K562 (cell line): ENCODE data around the gene SPEG. TPM values are rescaled to one million over a fixed set of nuclear protein-coding genes. Genes with fewer than 3 reads are reported as not detected.

ENCODE experiments used
- ATAC-seq: fragments of 200-7000 bp; cut with Tn5 transposase; 3 replicates; pipeline ENCODE4 v1.9.1; 2020; ENCODE audit warnings: moderate library complexity
- BruUV-seq: library from RNA; stranded (reverse); fragments of 400-500 nt; replicated peaks from 2 replicates; lab custom pipeline; 2021; lab: Mats Ljungman, UMichigan
- CTCF ChIA-PET: fragments of 300-600 bp; formaldehyde crosslinking; extraction: SDS; loops from one replicate; lab custom pipeline; 2021; ENCODE audit warnings: low intra/inter-chr PET ratio; lab: Yijun Ruan, JAX
- POLR2A ChIA-PET: fragments of 300-600, 350-650 bp; sonication (Branson Sonifier 250); formaldehyde crosslinking; extraction: SDS; loops from one replicate; lab custom pipeline; 2021; ENCODE audit warnings: antibody characterized with exemption, inconsistent platforms; lab: Yijun Ruan, JAX
- DNase-seq, 4 experiments: peaks; one replicate each; pipeline versions ENCODE4 v3.0.0 to v3.0.0-alpha.2; 2011 to 2018; ENCODE audit warnings: low spot score in 3 of 4, mixed read lengths in 3 of 4; ENCODE audit errors: extremely low read depth in 1 of 4
- FAIRE-seq: peaks from 2 replicates; lab custom pipeline; 2011; peaks lifted over from hg19 to GRCh38; lab: Jason Lieb, UNC
- H2AFZ ChIP-seq: 2 replicates; pipeline ENCODE4 v1.6.0; 2011; ENCODE audit warnings: low read depth, low read length, control low read depth, inconsistent platforms
- H3K27ac ChIP-seq: fragments of 200-600 bp; 3 replicates; pipeline ENCODE4 v1.8.0; 2011; ENCODE audit warnings: low read depth, mild to moderate bottlenecking, control low read depth, inconsistent platforms, low read length, moderate library complexity, mixed read lengths; ENCODE audit errors: extremely low read depth
- H3K27me3 ChIP-seq, 2 experiments: fragments of 300-600 bp in 1 of 2; 2 replicates in 1 of 2; 3 replicates in 1 of 2; pipeline versions ENCODE4 v1.6.0 to v1.8.0; 2011; ENCODE audit warnings: inconsistent platforms in 2 of 2, low read length in 2 of 2, mild to moderate bottlenecking in 1 of 2, mixed read lengths in 1 of 2, moderate library complexity in 1 of 2; ENCODE audit not compliant: control insufficient read depth in 2 of 2, insufficient read depth in 2 of 2
- H3K36me3 ChIP-seq: fragments of 300-600 bp; 3 replicates; pipeline ENCODE4 v1.8.0; 2011; ENCODE audit warnings: mild to moderate bottlenecking, low read length, inconsistent platforms; ENCODE audit not compliant: control insufficient read depth, insufficient read depth
- H3K4me1 ChIP-seq, 2 experiments: fragments of 200-600 bp in 1 of 2; replicated peaks in 1 of 2; 2 replicates in 1 of 2; 3 replicates in 1 of 2; pipeline versions ENCODE4 v1.5.1 to v1.8.0; 2011; ENCODE audit warnings: inconsistent platforms in 2 of 2, low read length in 2 of 2, mild to moderate bottlenecking in 1 of 2, mixed read lengths in 1 of 2, moderate library complexity in 1 of 2; ENCODE audit not compliant: control insufficient read depth in 2 of 2, insufficient read depth in 2 of 2
- H3K4me2 ChIP-seq: 2 replicates; pipeline ENCODE4 v1.6.1; 2011; ENCODE audit warnings: low read length, control low read depth, inconsistent platforms, mixed read lengths; ENCODE audit not compliant: insufficient read depth
- H3K4me3 ChIP-seq: fragments of 200-600 bp; sonication (generic), shearing (Covaris generic); 2 replicates; pipeline ENCODE4 v1.5.1; 2016; ENCODE audit warnings: control low read depth, inconsistent platforms
- H3K79me2 ChIP-seq: fragments of 200-600 bp; 3 replicates; pipeline ENCODE4 v1.8.0; 2011; ENCODE audit warnings: low read length, inconsistent platforms; ENCODE audit not compliant: control insufficient read depth, insufficient read depth
- H3K9ac ChIP-seq, 2 experiments: 2 replicates each; pipeline versions ENCODE4 v1.6.0 to v1.6.1; 2011; ENCODE audit warnings: low read depth in 2 of 2, low read length in 2 of 2, control low read depth in 1 of 2, inconsistent platforms in 1 of 2, mild to moderate bottlenecking in 1 of 2, mixed read lengths in 1 of 2; ENCODE audit not compliant: insufficient read depth in 1 of 2
- H3K9me1 ChIP-seq: one replicate; pipeline ENCODE4 v1.6.0; 2011; ENCODE audit warnings: inconsistent platforms, mild to moderate bottlenecking, low read length, moderate library complexity; ENCODE audit not compliant: control insufficient read depth, insufficient read depth
- H3K9me3 ChIP-seq: replicated peaks from 2 replicates; pipeline ENCODE4 v1.5.1; 2011; ENCODE audit warnings: low read depth, low read length, inconsistent platforms; ENCODE audit not compliant: control insufficient read depth, insufficient read depth
- H4K20me1 ChIP-seq: replicated peaks from 2 replicates; pipeline ENCODE4 v1.6.1; 2011; ENCODE audit warnings: low read length, inconsistent platforms, mixed read lengths; ENCODE audit not compliant: control insufficient read depth, insufficient read depth
- HDAC1 ChIP-seq, 2 experiments: fragments of 450-650 bp; IDR thresholded peaks; 2 replicates each; pipeline ENCODE4 v1.6.1; 2016 to 2017; ENCODE audit warnings: inconsistent platforms in 1 of 2, mild to moderate bottlenecking in 1 of 2, moderate library complexity in 1 of 2
- KDM1A ChIP-seq, 2 experiments: fragments of 450-650 bp; IDR thresholded peaks; 2 replicates each; pipeline ENCODE4 v1.6.1; 2016; ENCODE audit warnings: mild to moderate bottlenecking in 2 of 2
- SAP30 ChIP-seq: fragments of 200-600 bp; sonication (generic); IDR thresholded peaks from 2 replicates; pipeline ENCODE4 v1.6.1; 2012; ENCODE audit warnings: borderline replicate concordance, low read depth, mild to moderate bottlenecking, moderate library complexity, low read length, control low read depth, inconsistent platforms; ENCODE audit not compliant: insufficient read depth, poor library complexity, severe bottlenecking
- WGBS: fragments of 100-300 bp; shearing (Covaris generic); methylation state at CpG from one replicate; pipeline ENCODE4 v1.1.6; 2016; ENCODE audit warnings: low coverage, mixed read lengths; ENCODE audit not compliant: insufficient coverage; ENCODE audit errors: missing lambda C conversion rate; 5-methylcytosine and 5-hydroxymethylcytosine counted together
- in situ Hi-C: fragments of 300-500 bp; cut with MboI; formaldehyde crosslinking; loops from 4 replicates; pipeline ENCODE4 v1.15.0; 2018; ENCODE audit warnings: inconsistent platforms, mixed read lengths
- intact Hi-C: fragments of 100-400 bp; cut with micrococcal nuclease; formaldehyde crosslinking; loops from 2 replicates; pipeline ENCODE4 v1.14.2; 2022
- polyA plus RNA-seq, 8 experiments: library from polyadenylated mRNA; depleted of rRNA in 4 of 8; stranded (reverse) in 5 of 8; unstranded in 3 of 8; fragments of >200 nt; fragmentation: Nextera tagmentation in 2 of 8; fragmentation: Illumina TruSeq in 1 of 8; extraction: Ambion mirVana in 2 of 8; extraction: Trizol in 1 of 8; gene quantifications; 2 replicates each; pipeline versions ENCODE4 v1.2.1 to v1.2.3, GENCODE V29; 2011 to 2014; ENCODE audit warnings: inconsistent platforms in 1 of 8, missing spikeins in 1 of 8
- total RNA-seq, 7 experiments: library from RNA; depleted of rRNA in 6 of 7; stranded (reverse); fragments of >200 nt in 6 of 7; fragmentation: Illumina TruSeq in 2 of 7; extraction: Trizol in 2 of 7; gene quantifications; 2 replicates each; pipeline versions ENCODE4 v1.2.1 to v1.2.3, GENCODE V29; 2011 to 2021; ENCODE audit warnings: low replicate concordance in 1 of 7
- TF ChIP-seq, protein P1 (sequence below): fragments of 450-650 bp; formaldehyde crosslinking; conservative IDR thresholded peaks from 2 replicates; pipeline ENCODE4 v1.4.0; 2022; ENCODE audit warnings: mild to moderate bottlenecking, missing genetic modification characterization
- TF ChIP-seq, protein P2 (sequence below): fragments of 450-650 bp; formaldehyde crosslinking; IDR thresholded peaks from 2 replicates; pipeline ENCODE4 v1.4.0; 2022; ENCODE audit warnings: missing genetic modification characterization

The SPEG gene
- total and polyA plus RNA-seq, 9 of the 15 experiments (the other 6 are each of a cell fraction or from before 2014, with no cell fraction given) = 0.49 to 8.7 (median 3.0) TPM

DNA sequence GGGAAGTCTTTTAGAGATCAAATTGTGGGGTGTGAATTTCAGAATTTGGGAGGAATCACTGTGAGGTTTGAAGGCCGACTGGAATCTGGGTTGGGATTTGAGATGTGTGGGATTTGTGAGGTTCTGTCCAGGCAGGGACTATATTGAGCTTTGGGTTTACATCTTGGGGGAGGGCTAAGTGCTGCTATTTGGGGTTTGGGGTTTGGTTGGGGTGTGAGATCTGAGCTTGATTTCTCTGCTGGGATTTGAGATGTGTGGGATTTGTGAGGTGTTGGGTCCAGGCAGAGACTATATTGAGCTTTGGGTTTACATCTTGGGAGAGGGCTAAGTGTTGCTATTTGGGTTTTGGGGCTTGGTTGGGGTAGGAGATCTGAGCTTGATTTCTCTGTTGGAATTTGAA lies 64.9 kb downstream of the SPEG start:
- Histone ChIP-seq H3K4me3 (peak overlapping the region; percentile 64), H3K4me2 (peak overlapping the region; percentile 77), H3K9ac (peak overlapping the region; percentile 87 to 88; a peak in 3 of 4 replicates), H3K9me1 (no peaks in the 10 kb centered on the region), H3K9me3 (no peaks in the 10 kb centered on the region), H4K20me1 (no peaks in the 10 kb centered on the region), H3K79me2 (peaks cover 56% of the 10 kb centered on the region), H3K36me3 (peaks cover 19% of the 10 kb centered on the region; the same call in 2 of the 3 replicates), H3K27ac (peak overlapping the region; percentile 95), H2AFZ (no peak overlapping the region), H3K4me1 (peaks cover 47 to 60% of the 10 kb centered on the region in 2 experiments), H3K27me3 (no peaks in the 10 kb centered on the region)
- in situ Hi-C loops (no loop called here), intact Hi-C loops (no loop called here)
- ChIA-PET POLR2A (interaction anchor here (0.5 to 4.9 kb wide), 7 partner anchors 9 to 95 kb away, joined by 3 to 37 read pairs (median 6); partner anchors contain the start of gene ASIC4), CTCF (no interaction called here)
- FAIRE-seq (no peak), DNase-seq (no peak), ATAC-seq (no peak)
- no TSS peak for BruUV-seq
- TF ChIP-seq SAP30 (no peak), KDM1A (IDR thresholded peaks at IDR 0.05) (peak; percentile 72 to 77), HDAC1 (IDR thresholded peaks at IDR 0.05) (peak in 1 of 2 experiments; percentile 9; a peak in 2 of 4 replicates)
- TF ChIP-seq, protein P1, sequence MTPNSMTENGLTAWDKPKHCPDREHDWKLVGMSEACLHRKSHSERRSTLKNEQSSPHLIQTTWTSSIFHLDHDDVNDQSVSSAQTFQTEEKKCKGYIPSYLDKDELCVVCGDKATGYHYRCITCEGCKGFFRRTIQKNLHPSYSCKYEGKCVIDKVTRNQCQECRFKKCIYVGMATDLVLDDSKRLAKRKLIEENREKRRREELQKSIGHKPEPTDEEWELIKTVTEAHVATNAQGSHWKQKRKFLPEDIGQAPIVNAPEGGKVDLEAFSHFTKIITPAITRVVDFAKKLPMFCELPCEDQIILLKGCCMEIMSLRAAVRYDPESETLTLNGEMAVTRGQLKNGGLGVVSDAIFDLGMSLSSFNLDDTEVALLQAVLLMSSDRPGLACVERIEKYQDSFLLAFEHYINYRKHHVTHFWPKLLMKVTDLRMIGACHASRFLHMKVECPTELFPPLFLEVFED = 0 out of 2 replicates have a peak, but pooled peaks have one; percentile 10
- TF ChIP-seq, protein P2, sequence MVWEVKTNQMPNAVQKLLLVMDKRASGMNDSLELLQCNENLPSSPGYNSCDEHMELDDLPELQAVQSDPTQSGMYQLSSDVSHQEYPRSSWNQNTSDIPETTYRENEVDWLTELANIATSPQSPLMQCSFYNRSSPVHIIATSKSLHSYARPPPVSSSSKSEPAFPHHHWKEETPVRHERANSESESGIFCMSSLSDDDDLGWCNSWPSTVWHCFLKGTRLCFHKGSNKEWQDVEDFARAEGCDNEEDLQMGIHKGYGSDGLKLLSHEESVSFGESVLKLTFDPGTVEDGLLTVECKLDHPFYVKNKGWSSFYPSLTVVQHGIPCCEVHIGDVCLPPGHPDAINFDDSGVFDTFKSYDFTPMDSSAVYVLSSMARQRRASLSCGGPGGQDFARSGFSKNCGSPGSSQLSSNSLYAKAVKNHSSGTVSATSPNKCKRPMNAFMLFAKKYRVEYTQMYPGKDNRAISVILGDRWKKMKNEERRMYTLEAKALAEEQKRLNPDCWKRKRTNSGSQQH (CRISPR knock-in tag) = 0 out of 2 replicates have a peak, but pooled peaks have one; percentile 30
- WGBS = 0% methylated on average over 1 of the region's 1 CpG
